Medulla oblongata (tissue), 1 donor: ENCODE data around the gene SLC26A6.
A peak's percentile ranks its signal among the peaks of the same experiment; 100 is the strongest.

ENCODE experiments used
- DNase-seq: peaks from one replicate; pipeline ENCODE4 v3.0.0-alpha.2; 2015; ENCODE audit errors: extremely low spot score

SLC26A6 gene, protein sequence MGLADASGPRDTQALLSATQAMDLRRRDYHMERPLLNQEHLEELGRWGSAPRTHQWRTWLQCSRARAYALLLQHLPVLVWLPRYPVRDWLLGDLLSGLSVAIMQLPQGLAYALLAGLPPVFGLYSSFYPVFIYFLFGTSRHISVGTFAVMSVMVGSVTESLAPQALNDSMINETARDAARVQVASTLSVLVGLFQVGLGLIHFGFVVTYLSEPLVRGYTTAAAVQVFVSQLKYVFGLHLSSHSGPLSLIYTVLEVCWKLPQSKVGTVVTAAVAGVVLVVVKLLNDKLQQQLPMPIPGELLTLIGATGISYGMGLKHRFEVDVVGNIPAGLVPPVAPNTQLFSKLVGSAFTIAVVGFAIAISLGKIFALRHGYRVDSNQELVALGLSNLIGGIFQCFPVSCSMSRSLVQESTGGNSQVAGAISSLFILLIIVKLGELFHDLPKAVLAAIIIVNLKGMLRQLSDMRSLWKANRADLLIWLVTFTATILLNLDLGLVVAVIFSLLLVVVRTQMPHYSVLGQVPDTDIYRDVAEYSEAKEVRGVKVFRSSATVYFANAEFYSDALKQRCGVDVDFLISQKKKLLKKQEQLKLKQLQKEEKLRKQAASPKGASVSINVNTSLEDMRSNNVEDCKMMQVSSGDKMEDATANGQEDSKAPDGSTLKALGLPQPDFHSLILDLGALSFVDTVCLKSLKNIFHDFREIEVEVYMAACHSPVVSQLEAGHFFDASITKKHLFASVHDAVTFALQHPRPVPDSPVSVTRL

DNA sequence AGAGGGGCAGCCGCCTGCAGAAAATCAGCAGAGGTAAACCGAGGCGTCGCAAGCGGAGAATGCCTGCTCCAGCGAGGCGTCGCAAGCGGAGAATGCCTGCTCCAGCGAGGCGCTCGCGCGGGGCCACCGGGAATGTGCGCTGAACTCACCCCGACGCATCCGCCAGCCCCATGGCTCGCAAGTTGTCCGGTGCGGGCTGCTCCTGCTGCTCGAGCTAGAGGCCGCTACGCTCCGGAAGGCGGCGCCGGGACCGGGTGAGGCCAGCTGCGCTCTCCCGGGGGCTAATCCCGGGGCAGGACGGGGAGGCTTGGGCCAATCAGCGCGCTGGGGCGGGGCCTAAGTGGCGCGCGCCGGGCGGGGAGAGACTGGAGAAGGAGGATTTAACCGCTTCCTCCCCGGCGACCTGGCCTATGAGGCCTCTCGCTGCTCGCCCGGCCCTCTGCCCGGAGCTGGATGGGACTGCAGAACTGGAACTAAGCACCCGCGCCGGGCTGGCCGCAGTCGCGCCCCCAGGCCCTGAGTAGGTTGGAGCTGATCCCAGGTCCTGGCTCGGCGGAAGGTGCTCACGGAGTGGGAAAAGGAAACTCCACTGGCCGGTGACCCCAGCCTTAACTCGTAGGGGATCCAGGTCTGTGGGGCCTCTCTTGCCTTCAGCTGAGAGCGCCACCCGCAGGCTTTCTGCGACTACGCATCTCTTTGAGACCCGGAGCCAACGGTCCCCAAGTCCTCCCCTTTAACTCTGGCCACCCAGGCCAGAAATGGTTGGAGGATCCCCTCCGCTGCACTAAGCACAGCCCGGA, at the start of gene SLC26A6:
SLC26A6 (minus strand) TSS at position 240 of the 800 bp plus-strand sequence; CDS start at position 172, 68 bp downstream.
- peak; percentile 98 for DNase-seq

- DNase-seq, result no peak
Observed at GRCh38 chr3:48684480-48685143, 49.4 kb upstream of the SLC26A6 start.

GRCh38 chr3:48684054-48684349, 48.7 kb upstream of the SLC26A6 start:
- no peak for DNase-seq

DNA sequence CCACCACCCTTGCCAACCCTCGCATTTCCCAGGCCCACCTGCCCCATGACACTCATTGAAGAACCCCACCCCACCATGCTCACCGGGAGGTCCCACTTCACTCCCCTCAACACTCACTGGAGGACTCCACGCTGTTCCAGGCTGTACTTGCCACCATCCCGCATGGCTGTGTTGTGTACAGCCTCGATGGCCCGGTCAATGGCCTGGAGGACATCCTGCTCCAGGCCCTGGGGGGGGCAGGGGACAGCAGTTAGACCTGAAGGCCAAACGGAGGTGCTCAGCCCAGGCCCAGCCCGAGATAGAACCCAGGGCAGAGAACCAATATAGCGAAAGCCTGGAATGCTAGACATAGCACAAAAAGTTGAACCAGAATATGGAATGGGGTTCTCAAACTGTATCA, 47.5 kb upstream of the SLC26A6 start:
- DNase-seq, result no peak

DNA sequence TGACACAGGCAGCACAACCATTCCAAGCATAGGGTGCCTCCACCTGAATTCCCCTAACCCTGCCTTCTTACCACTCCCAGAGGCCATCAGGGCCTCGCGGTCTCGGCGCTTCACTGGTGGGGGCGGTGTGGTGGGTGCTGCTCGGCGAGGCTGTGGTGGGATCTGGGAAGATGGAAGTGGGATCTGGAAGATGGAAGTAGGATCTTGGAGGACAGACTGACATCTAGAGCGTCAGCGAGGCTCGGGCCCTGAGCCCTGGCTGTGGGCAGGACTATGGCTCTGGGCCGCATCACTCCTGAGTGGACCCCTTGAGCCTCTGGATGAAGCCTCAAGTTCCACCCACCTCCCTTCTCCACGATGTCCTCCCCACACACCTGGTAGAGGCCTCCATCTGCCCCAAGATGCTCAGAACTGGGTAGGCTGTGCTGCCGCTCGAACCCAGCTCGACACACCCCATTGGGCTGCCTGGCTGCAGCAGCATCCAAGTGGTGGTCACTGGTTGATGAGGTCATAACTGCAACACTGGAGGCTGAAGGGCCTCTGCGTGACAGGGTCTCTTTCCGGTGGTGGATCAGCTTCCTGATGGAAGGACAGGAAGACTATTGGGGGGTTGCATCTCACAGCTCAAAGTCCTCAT, 46.8 kb upstream of the SLC26A6 start:
- no peak for DNase-seq

DNA sequence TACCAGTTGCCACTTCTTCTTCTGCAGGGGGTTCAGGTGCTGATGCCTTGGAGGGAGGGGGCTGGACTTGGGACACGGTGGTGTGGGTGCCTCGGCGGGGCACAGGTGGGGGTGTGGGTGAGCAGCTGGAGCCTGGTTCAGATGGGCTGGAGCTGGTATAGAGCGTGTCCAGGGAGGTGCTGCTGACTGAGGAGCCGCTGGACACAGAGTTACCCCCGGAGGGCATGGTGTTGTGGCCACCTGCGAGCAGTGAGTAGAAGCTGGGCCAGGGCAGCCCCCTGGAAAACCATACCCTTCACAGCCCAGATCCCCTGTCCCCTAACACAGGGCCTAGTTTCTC, 46.2 kb upstream of the SLC26A6 start:
- no peak for DNase-seq

DNA sequence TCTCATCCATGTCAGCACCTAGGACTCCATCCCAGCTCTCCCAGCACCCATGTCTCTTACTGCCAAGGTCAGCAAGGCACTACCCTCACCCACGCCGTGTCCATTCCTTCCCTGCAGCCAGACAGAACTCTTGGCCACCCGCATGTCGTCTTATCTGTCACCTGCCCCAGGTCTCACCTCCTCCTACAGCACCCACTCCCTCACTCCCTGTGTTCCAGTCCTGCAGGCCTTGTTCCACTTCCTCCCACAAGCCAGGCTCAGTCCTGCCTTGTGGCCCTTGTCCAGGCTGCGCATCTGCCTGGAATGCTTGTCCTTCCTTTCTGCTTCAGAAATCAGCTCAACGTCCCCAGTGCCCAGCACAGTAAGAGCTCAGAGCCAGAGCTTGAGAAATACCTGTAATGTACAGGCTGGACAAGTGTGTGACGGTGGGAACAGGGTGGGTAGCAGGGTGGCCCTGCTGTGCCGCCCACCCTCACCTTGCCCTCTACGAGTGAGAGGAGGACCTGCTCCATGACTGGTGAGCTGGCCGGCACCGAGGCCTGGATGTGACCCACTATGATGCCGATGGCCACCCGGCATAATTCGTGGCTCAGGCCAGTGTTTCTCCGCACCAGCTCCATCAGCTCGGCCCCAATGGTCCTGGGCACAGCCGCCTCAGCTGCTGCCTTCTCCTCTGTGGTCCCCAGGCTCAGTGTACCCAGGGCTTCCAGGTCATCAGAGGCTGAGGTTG, 45.7 kb upstream of the SLC26A6 start:
- DNase-seq, result no peak

GRCh38 chr3:48679411-48680391, 44.4 kb upstream of the SLC26A6 start:
- no peak for DNase-seq

GRCh38 chr3:48678566-48679380, 43.5 kb upstream of the SLC26A6 start:
- no peak for DNase-seq

- no peak for DNase-seq
Observed at GRCh38 chr3:48678056-48678455, 42.8 kb upstream of the SLC26A6 start.

- no peak for DNase-seq
Observed at GRCh38 chr3:48674505-48674904, 39.2 kb upstream of the SLC26A6 start.

- DNase-seq, result no peak
Observed at GRCh38 chr3:48672522-48672921, 37.3 kb upstream of the SLC26A6 start.

DNA sequence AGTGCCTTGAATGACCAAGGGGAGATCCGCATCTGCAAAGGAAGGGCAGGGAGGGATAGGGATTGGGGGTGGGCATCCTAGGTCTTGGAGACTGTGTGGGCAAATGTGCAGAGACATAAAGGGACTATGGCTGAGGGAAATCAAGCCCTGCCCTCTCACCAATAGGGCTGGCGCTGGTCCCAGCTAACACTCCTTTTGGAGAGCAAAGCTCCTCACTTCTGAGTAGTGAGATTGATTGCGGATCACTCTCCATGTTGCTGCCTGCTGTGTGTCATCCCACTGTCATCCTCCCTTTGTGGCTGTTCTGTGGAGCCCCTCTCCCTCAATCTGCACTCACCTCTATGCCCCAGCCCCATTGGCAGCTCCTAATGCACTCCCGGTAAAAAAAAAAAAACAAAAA, 29.7 kb upstream of the SLC26A6 start:
- DNase-seq, result no peak

GRCh38 chr3:48664313-48664644, 29.0 kb upstream of the SLC26A6 start:
- no peak for DNase-seq

- peak; percentile 97 for DNase-seq
Observed at GRCh38 chr3:48663489-48664312, 28.4 kb upstream of the SLC26A6 start.

DNA sequence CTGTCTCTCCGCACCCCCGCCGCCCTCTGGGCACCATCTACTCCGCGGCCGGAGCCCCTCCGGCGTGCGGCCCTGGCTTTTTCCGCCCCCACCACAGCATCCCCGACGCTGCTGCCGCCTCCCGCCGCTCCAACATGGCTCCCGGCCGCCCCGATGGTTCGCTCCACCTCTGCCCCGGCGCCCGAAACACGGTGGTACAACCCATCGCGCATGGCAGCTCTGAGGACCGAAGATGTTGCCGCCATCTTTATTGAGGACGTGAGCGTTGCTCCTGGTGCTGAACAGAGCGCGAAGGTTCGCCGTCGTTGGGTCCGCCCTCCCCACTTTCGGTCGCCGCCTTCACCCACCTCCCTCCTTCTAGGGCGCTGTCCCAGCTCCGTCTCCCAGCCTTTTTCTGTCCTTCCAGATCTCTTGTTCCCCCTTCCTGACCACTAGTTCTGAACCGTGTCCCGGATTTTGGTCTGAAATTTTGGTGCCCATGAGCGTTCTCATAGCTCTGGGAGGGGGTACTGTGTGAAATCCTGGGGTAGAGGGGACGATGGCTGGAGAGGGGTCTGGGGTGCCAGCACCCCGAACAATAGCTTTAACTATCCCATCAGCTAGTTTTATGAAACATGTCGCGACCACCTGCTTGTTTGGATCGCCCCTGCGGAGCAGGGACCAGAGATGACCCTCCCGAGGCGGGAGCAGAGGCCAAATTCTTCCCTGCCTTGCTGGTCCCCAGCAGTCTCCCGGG, 27.7 kb upstream of the SLC26A6 start, which contains the start of gene CELSR3:
CELSR3 (minus strand) TSS at position 134 of the 736 bp plus-strand sequence. CDS start 252 bp downstream, outside the sequence.
- peak; percentile 82 for DNase-seq

DNA sequence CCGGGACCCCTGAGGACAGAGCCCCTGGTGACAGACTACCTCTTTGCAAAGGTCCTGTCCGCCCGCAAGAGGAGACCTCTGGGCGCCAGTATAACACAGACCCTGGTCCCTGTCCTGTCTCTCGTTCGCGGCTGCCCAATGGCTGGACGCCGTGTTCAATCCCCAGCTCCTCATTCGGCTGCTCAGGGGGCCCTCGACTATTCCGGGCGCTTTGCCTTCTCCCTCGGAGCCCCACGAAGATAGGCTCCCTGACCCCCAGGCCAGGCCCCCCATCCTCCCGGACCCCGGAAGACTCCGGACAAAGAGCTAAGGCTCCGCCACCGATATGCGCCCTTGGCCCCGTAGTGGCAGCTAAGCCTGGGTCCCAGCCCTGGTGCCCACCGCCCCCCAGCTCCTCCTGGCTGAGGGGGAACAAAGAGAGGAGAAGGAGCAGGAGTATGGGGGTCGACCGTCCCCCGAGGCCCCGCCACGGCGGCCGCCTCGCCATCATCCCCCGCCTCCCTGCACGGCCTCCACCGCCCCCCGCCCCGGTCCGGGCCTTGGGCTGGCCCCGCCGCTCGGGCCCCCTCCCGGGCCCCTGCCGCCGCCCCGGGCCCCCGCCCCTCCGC, 27.0 kb upstream of the SLC26A6 start:
- no peak for DNase-seq
